Astrocyte (in vitro differentiated cells and primary cell): Measurements from ENCODE around the gene FAM234B.

Source experiments
- CTCF ChIP-seq: IDR thresholded peaks from 2 replicates; pipeline ENCODE4 v1.5.1; 2011; ENCODE audit warnings: low read depth, mild to moderate bottlenecking, inconsistent platforms, low read length, moderate library complexity; ENCODE audit not compliant: insufficient read depth
- EZH2 ChIP-seq: IDR thresholded peaks from 2 replicates; pipeline ENCODE4 v1.6.1; 2012; ENCODE audit warnings: mild to moderate bottlenecking, low read length, inconsistent platforms; ENCODE audit not compliant: insufficient read depth

- TF ChIP-seq EZH2 (no peak), CTCF (no peak)
Measured at GRCh38 chr12:13075786-13076570, 31.8 kb downstream of the FAM234B start.
